ENCODE measurements around the gene PLAC1. TPM values are rescaled to one million over a fixed set of nuclear protein-coding genes. Genes with fewer than 3 reads are reported as not detected.

The PLAC1 gene
- total RNA-seq, 6 experiments from 2014 or later: 0.51 TPM; not detected in 5

- Mint-ChIP-seq H3K27me3 (ENCODE audit: insufficient read depth) (no peaks in the 10 kb centered on the region), H3K36me3 (ENCODE audit: low read depth) (no peaks in the 10 kb centered on the region), H3K4me3 (no peak overlapping the region), H3K4me1 (ENCODE audit: low read depth) (no peaks in the 10 kb centered on the region), H3K9me3 (no peaks in the 10 kb centered on the region), H3K27ac (no peak overlapping the region)
- no peak for DNase-seq
- TF ChIP-seq CTCF (IDR thresholded peaks at IDR 0.05): no peak
Measured at GRCh38 chrX:134592303-134592702, 66.0 kb downstream of the PLAC1 start.

GRCh38 chrX:134591502-134591901 lies 66.8 kb downstream of the PLAC1 start:
- Mint-ChIP-seq H3K9me3 (no peaks in the 10 kb centered on the region), H3K27me3 (ENCODE audit: insufficient read depth) (no peaks in the 10 kb centered on the region)

GRCh38 chrX:134588806-134589205 lies 69.5 kb downstream of the PLAC1 start:
- no peak for DNase-seq
- no peaks in the 10 kb centered on the region for H3K36me3 Mint-ChIP-seq (ENCODE audit: low read depth)

More at GRCh38 chrX:134591502-134591901, 66.8 kb downstream of the PLAC1 start:
- Mint-ChIP-seq H3K4me1 (ENCODE audit: low read depth) (no peaks in the 10 kb centered on the region), H3K4me3 (no peak overlapping the region), H3K27ac (no peak overlapping the region), H3K36me3 (ENCODE audit: low read depth) (no peaks in the 10 kb centered on the region)
- TF ChIP-seq CTCF (IDR thresholded peaks at IDR 0.05): no peak
- no peak for DNase-seq

GRCh38 chrX:134580907-134581306 lies 77.4 kb downstream of the PLAC1 start:
- no peak for DNase-seq
- H3K27ac Mint-ChIP-seq: no peak overlapping the region
- peaks cover 3% of the 10 kb centered on the region; the same call in 1 of the 2 replicates for H3K27me3 Mint-ChIP-seq (ENCODE audit: insufficient read depth)
- no peak overlapping the region for H3K4me3 Mint-ChIP-seq
- no peaks in the 10 kb centered on the region for H3K9me3 Mint-ChIP-seq
- H3K36me3 Mint-ChIP-seq (ENCODE audit: low read depth): no peaks in the 10 kb centered on the region
- H3K4me1 Mint-ChIP-seq (ENCODE audit: low read depth): peaks cover 12% of the 10 kb centered on the region
- TF ChIP-seq CTCF (IDR thresholded peaks at IDR 0.05): no peak

More at GRCh38 chrX:134588806-134589205, 69.5 kb downstream of the PLAC1 start:
- Mint-ChIP-seq H3K9me3 (no peaks in the 10 kb centered on the region), H3K4me1 (ENCODE audit: low read depth) (no peaks in the 10 kb centered on the region), H3K4me3 (no peak overlapping the region), H3K27ac (no peak overlapping the region), H3K27me3 (ENCODE audit: insufficient read depth) (no peaks in the 10 kb centered on the region)
- TF ChIP-seq CTCF (IDR thresholded peaks at IDR 0.05): no peak

- no peak for TF ChIP-seq CTCF (IDR thresholded peaks at IDR 0.05)
- H3K27ac Mint-ChIP-seq: no peak overlapping the region
- no peaks in the 10 kb centered on the region for H3K36me3 Mint-ChIP-seq (ENCODE audit: low read depth)
- H3K4me3 Mint-ChIP-seq: no peak overlapping the region
- no peaks in the 10 kb centered on the region for H3K9me3 Mint-ChIP-seq
- peaks cover 2% of the 10 kb centered on the region; the same call in 1 of the 2 replicates for H3K27me3 Mint-ChIP-seq (ENCODE audit: insufficient read depth)
- H3K4me1 Mint-ChIP-seq (ENCODE audit: low read depth): peaks cover 57% of the 10 kb centered on the region
- DNase-seq: no peak
Measured at GRCh38 chrX:134573683-134574035, 84.6 kb downstream of the PLAC1 start.
